Pancreas (tissue), 10 donors: ENCODE data around the gene AKAP13. TPM values are rescaled to one million over a fixed set of nuclear protein-coding genes. Genes with fewer than 3 reads are reported as not detected.

Experiments used
- ATAC-seq, 4 donors: fragments of 200-7000 bp; cut with Tn5 transposase; one replicate each; pipeline versions ENCODE4 v1.8.0 to v1.9.1; 2020; ENCODE audit warnings: mild to moderate bottlenecking in 4 of 4, moderate library complexity in 4 of 4
- DNase-seq, 6 donors: peaks; one replicate each; pipeline ENCODE4 v3.0.0-alpha.2; 2020
- FAIRE-seq: peaks from 2 replicates; lab custom pipeline; 2012; peaks lifted over from hg19 to GRCh38; lab: Jason Lieb, UNC
- H3K27ac ChIP-seq, 4 donors: fragments of 200-600 bp; sonication (generic); 1 replicate in 3 of 4; 2 replicates in 1 of 4; pipeline versions ENCODE4 v1.5.0 to v1.8.0; 2020
- H3K27me3 ChIP-seq, 4 donors: fragments of 200-600 bp; one replicate each; pipeline ENCODE4 v1.8.0; 2021
- H3K36me3 ChIP-seq, 3 donors: fragments of 200-600 bp; sonication (generic) in 1 of 3; one replicate each; pipeline versions ENCODE4 v1.5.0 to v1.8.0; 2020 to 2021
- H3K4me1 ChIP-seq, 3 donors: fragments of 200-600 bp; one replicate each; pipeline ENCODE4 v1.8.0; 2021
- H3K4me3 ChIP-seq, 4 donors: fragments of 200-600 bp; sonication (generic) in 2 of 4; one replicate each; pipeline versions ENCODE4 v1.5.0 to v1.8.0; 2020 to 2021
- H3K9me3 ChIP-seq, 4 donors: fragments of 200-600 bp; one replicate each; pipeline ENCODE4 v1.8.0; 2021
- CTCF ChIP-seq, 4 donors: fragments of 200-600 bp; sonication (generic) in 3 of 4; IDR thresholded peaks; one replicate each; pipeline versions ENCODE4 v1.5.0 to v1.8.0; 2021; ENCODE audit warnings: antibody characterized with exemption in 4 of 4
- WGBS, 2 donors: extraction: QIAGEN DNeasy Blood & Tissue Kit; methylation state at CpG; one replicate each; pipeline ENCODE4 v1.1.7; 2013; 5-methylcytosine and 5-hydroxymethylcytosine counted together
- intact Hi-C, 3 donors: fragments of 100-400 bp; cut with DNase I; formaldehyde crosslinking; loops; one replicate each; pipeline versions ENCODE4 v1.11.1 to v1.14.2; 2022
- polyA plus RNA-seq, 2 donors: library from polyadenylated mRNA; stranded (reverse); fragments of 200-250 nt; gene quantifications; one replicate each; pipeline ENCODE4 v1.2.3, GENCODE V29; 2013
- total RNA-seq, 6 donors: library from RNA; stranded (reverse); fragmentation: NEBNext Ultra II Directional in 4 of 6; extraction: Animal tissue kit (Norgen Biotek cat#: 25700) in 4 of 6; gene quantifications; one replicate each; pipeline versions ENCODE4 v1.2.1 to v1.2.4, GENCODE V29; 2021 to 2023
- donor health status: healthy with polysubstance abuse.
- donor health status: DM: no; HTN: no; CAD: no; lungs with moderate emphysema.
- donor health status: DM: no; HTN: no; CAD: no.
- donor health status: control.
- donor health status: control.
- donor health status: Bipolar disorder and iron deficiency.
- donor health status: DM: yes; HTN: yes; CAD: no.
- donor health status: DM: no; HTN: no; CAD: no.
- donor health status: DM: no; HTN: no; CAD: no.
- donor health status: DM: yes; HTN: yes; CAD: no.

The AKAP13 gene
- total and polyA plus RNA-seq, 8 donors: 64.9 to 139 (median 89.9) TPM

GRCh38 chr15:85404176-85404917, 23.9 kb downstream of the AKAP13 start:
- intact Hi-C loops: no loop called here
- WGBS, 2 donors: 46 to 53% methylated on average over 4 of the region's 4 CpGs
- ATAC-seq (no peak), DNase-seq (no peak), FAIRE-seq (no peak)
- Histone ChIP-seq H3K27me3 (no peaks in the 10 kb centered on the region), H3K4me1 (peaks cover 6 to 37% (median 19%) of the 10 kb centered on the region in 3 donors), H3K4me3 (no peak overlapping the region), H3K27ac (peak overlapping the region in 1 of 4 donors; percentile 50), H3K36me3 (no peaks in the 10 kb centered on the region), H3K9me3 (no peaks in the 10 kb centered on the region)
- TF ChIP-seq CTCF (IDR thresholded peaks at IDR 0.05): no peak

- FAIRE-seq: no peak
These were observed 24.8 kb downstream of the AKAP13 start for GRCh38 chr15:85404918-85405866.

GRCh38 chr15:85406916-85407315, 26.5 kb downstream of the AKAP13 start:
- Histone ChIP-seq H3K27ac (no peak overlapping the region), H3K4me3 (no peak overlapping the region), H3K9me3 (no peaks in the 10 kb centered on the region), H3K36me3 (no peaks in the 10 kb centered on the region), H3K4me1 (peaks cover 6 to 35% (median 16%) of the 10 kb centered on the region in 3 donors), H3K27me3 (no peaks in the 10 kb centered on the region)
- no peak for TF ChIP-seq CTCF (IDR thresholded peaks at IDR 0.05)
- no peak for FAIRE-seq
- no peak for ATAC-seq
- intact Hi-C loops: no loop called here
- DNase-seq: no peak
- WGBS, 2 donors: 94 to 96% methylated on average over 3 to 4 of the region's 4 CpGs

More at GRCh38 chr15:85404918-85405866, 24.8 kb downstream of the AKAP13 start:
- Histone ChIP-seq H3K4me1 (peaks cover 6 to 37% (median 19%) of the 10 kb centered on the region in 3 donors), H3K27me3 (no peaks in the 10 kb centered on the region), H3K9me3 (no peaks in the 10 kb centered on the region), H3K36me3 (no peaks in the 10 kb centered on the region), H3K4me3 (no peak overlapping the region), H3K27ac (peak overlapping the region in 1 of 4 donors; percentile 50)
- TF ChIP-seq CTCF (IDR thresholded peaks at IDR 0.05): no peak
- DNase-seq: no peak
- no peak for ATAC-seq
- intact Hi-C loops: no loop called here
- WGBS, 2 donors: 76 to 81% methylated on average over 7 of the region's 7 CpGs

GRCh38 chr15:85407421-85408269, 27.2 kb downstream of the AKAP13 start:
- intact Hi-C loops: no loop called here
- peak overlapping the region in 2 of 4 donors; percentile 39 to 77 for H3K27ac ChIP-seq
- DNase-seq: peak in 3 of 6 donors; percentile 27 to 50 (median 38)

More at GRCh38 chr15:85407421-85408269, 27.2 kb downstream of the AKAP13 start:
- Histone ChIP-seq H3K4me3 (no peak overlapping the region), H3K4me1 (peaks cover 6 to 35% (median 14%) of the 10 kb centered on the region in 3 donors), H3K27me3 (no peaks in the 10 kb centered on the region), H3K9me3 (no peaks in the 10 kb centered on the region), H3K36me3 (no peaks in the 10 kb centered on the region)
- ATAC-seq (peak; percentile 87 to 91 (median 90)), FAIRE-seq (no peak)
- no peak for TF ChIP-seq CTCF (IDR thresholded peaks at IDR 0.05)
- 90 to 93% methylated on average over 6 of the region's 6 CpGs for WGBS, 2 donors
